ENCODE measurements around the gene DHX9.

DHX9 gene

DNA sequence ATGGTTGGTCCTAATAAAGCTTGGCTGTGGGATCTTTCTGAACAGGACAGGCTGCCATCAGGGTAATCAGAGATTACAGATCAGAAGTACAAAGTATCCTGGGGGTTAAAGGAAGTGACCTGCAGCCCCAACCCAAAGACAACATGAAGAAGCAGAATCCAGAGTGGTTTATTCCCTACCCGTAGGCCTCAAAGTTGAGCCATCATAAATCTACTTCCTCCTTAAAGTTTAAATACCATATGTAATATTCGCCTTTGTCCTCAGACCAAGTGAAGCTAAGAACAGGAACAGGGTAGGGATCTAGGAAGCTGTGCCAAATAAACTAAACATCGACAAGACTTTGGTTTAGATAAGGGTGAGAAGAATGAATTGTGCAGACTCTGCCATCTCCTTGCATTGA lies 15.9 kb upstream of the DHX9 start:
- Mint-ChIP-seq H3K27ac (no peak overlapping the region), H3K36me3 (ENCODE audit: low read depth) (peaks cover 11% of the 10 kb centered on the region), H3K4me1 (peaks cover 7% of the 10 kb centered on the region)

DNA sequence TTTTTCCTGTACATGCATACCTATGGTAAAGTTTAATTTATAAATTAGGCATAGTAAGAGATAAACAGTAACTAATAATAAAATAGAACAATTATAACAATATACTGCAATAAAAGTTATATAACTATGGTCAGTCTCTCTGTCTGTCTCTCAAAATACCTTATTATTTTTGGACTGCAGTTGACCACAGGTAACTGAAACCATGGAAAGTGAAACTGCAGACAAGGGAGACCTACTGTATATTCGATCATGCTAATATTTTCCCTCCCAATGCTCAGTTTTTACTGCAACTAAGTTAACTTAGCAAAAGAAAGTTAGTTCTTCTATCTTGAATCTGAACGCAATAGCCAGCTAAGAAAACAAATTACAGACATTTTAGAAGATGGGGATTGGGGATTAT lies 12.3 kb upstream of the DHX9 start:
- no peak for ATAC-seq

More for the DNA sequence above, 15.9 kb upstream of the DHX9 start:
- ATAC-seq = no peak
- H3K4me3 Mint-ChIP-seq = no peak overlapping the region
- DNase-seq = no peak
- H3K27me3 Mint-ChIP-seq = no peaks in the 10 kb centered on the region
- H3K9me3 Mint-ChIP-seq = no peaks in the 10 kb centered on the region

DNA sequence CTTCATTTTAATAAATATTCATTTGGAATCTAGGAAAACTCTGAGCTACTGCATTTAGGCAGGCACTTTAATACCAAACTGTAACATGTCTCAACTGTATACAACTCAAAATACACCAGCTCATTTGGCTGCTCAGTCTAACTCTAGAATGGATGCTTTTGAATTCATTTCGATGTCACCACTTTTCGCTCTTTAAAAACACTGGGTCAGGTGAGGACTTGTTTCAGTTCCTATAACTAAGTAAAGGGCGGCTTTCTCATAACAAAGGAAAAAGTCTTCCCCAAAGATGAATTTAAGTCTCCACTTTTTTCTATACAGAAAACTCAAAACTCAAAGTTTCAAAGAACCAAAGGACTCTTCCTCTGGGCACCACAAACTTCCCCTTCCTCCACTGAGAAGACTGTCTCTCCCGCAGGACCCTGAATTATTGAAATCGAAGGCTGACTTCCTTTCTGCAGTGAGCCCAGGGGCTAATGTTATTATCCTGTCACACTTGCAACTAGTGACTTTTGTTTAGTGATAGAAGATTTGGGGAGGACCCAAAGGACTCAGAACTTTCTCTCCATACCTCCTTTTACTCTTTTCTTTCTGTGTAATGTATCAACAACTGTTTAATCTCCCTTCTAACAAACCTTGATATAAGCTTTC lies 9.7 kb upstream of the DHX9 start:
- no peak overlapping the region for H3K27ac Mint-ChIP-seq
- ATAC-seq (no peak), DNase-seq (no peak)
- H3K27me3 Mint-ChIP-seq = no peaks in the 10 kb centered on the region
- H3K4me1 Mint-ChIP-seq = no peaks in the 10 kb centered on the region
- no peaks in the 10 kb centered on the region for H3K9me3 Mint-ChIP-seq
- H3K36me3 Mint-ChIP-seq (ENCODE audit: low read depth) = peaks cover 2% of the 10 kb centered on the region
- H3K4me3 Mint-ChIP-seq = no peak overlapping the region

More for the DNA sequence above, 12.3 kb upstream of the DHX9 start:
- H3K27ac Mint-ChIP-seq = no peak overlapping the region
- H3K36me3 Mint-ChIP-seq (ENCODE audit: low read depth) = peaks cover 5% of the 10 kb centered on the region
- DNase-seq = no peak
- H3K9me3 Mint-ChIP-seq = no peaks in the 10 kb centered on the region
- H3K4me3 Mint-ChIP-seq = no peak overlapping the region
- H3K27me3 Mint-ChIP-seq = no peaks in the 10 kb centered on the region
- no peaks in the 10 kb centered on the region for H3K4me1 Mint-ChIP-seq

DNA sequence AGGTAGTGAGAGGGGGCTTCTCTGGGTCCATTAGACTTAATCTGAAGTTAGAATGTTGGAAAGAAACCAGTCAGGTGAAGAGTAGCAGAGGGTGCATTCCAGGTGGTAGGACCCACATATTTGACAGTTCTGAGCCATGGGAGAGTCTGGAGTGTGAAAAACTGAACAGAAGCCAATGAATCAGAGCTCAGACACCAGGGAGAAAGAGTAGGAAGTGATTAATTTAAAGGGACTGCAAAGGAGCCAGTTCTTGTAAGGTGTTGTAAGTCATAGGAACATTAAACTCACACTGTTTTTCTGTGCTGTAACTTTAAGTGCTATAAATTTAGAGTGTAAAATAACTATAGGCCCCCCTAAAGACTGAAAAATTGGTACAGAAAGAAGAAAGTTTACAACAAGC lies 5.9 kb upstream of the DHX9 start:
- DNase-seq (no peak), ATAC-seq (no peak)
- Mint-ChIP-seq H3K4me3 (no peak overlapping the region), H3K4me1 (no peaks in the 10 kb centered on the region), H3K27ac (no peak overlapping the region), H3K9me3 (no peaks in the 10 kb centered on the region), H3K27me3 (no peaks in the 10 kb centered on the region), H3K36me3 (ENCODE audit: low read depth) (peaks cover 2% of the 10 kb centered on the region)

DNA sequence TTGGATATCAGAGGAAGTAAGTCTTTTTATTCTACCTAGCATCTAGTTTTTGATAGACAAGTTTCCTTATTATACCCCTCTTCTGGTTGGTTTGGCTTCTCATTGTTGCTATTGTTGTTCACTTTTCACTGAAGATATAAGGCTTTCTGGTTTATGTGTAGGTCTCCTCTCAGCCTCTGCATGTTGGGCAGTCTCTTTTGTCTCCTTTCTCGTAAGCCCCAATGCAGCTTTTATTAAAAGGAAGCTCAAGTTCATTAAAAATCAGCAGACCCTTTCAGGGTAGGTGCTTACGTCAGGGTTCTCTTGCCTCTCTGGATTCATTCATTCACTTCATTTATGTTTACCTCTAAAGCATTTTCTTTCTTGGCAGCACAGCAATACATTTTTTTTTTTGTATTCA lies 4.8 kb upstream of the DHX9 start:
- Mint-ChIP-seq H3K4me3 (no peak overlapping the region), H3K27ac (no peak overlapping the region), H3K27me3 (peaks cover 2% of the 10 kb centered on the region), H3K9me3 (no peaks in the 10 kb centered on the region), H3K4me1 (peaks cover 7% of the 10 kb centered on the region), H3K36me3 (ENCODE audit: low read depth) (peaks cover 4% of the 10 kb centered on the region)
- no peak for ATAC-seq
- DNase-seq = no peak

DNA sequence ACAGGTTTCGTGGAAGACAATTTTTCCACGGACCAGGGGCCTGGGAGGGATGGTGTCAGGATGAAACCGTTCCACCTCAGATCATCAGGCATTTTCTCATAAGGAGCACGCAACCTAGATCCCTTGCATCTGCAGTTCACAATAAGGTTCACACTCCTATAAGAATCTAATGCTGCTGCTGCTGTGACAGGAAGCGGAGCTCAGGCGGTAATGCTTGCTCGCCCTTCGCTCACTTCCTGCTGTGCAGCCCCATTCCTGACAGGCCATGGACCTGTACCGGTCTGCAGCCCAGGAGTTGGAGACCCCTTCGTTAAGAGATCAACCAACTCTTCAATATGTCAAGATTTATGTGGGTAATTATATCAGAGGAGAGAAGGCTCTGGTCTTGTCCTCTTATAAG lies 3.3 kb upstream of the DHX9 start:
- Mint-ChIP-seq H3K4me3 (no peak overlapping the region), H3K4me1 (peaks cover 15% of the 10 kb centered on the region), H3K27me3 (peaks cover 2% of the 10 kb centered on the region), H3K27ac (no peak overlapping the region), H3K9me3 (no peaks in the 10 kb centered on the region), H3K36me3 (ENCODE audit: low read depth) (peaks cover 15% of the 10 kb centered on the region)
- no peak for DNase-seq
- no peak for ATAC-seq

DNA sequence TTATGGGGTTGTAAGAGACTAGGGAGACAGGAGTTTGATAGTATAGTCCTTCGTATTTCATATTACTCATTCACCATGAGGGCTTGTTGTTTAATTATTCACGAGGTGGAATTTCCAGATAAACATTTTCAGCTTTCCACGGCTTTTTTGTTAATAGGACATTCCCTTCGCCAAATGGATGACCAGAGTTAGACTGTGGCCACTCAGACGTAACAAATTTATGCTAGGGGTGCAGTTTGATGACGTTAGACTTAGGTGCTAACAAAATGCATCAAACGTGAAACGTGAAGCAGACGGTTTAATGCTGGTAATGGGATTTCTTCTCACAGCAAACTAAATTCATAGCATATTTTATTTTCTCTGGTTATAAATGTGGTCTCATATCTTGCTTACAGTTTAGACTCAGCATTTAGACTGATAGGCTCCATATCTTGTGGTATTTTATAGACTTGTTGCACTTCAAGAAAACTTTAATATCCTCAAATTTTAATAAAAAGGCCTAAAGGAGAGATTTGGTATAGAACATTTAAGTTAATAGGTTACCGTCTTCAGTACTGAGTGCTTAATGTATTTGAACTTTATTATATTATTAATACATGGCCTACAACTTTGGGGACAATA lies 2.3 kb downstream of the DHX9 start:
- peak overlapping the region; percentile 100 for H3K27ac Mint-ChIP-seq
- H3K36me3 Mint-ChIP-seq (ENCODE audit: low read depth) = peaks cover 63% of the 10 kb centered on the region
- peaks cover 2% of the 10 kb centered on the region for H3K27me3 Mint-ChIP-seq
- no peaks in the 10 kb centered on the region for H3K9me3 Mint-ChIP-seq
- H3K4me3 Mint-ChIP-seq = peak overlapping the region; percentile 100
- no peak for ATAC-seq
- DNase-seq = no peak
- peaks cover 70% of the 10 kb centered on the region for H3K4me1 Mint-ChIP-seq

DNA sequence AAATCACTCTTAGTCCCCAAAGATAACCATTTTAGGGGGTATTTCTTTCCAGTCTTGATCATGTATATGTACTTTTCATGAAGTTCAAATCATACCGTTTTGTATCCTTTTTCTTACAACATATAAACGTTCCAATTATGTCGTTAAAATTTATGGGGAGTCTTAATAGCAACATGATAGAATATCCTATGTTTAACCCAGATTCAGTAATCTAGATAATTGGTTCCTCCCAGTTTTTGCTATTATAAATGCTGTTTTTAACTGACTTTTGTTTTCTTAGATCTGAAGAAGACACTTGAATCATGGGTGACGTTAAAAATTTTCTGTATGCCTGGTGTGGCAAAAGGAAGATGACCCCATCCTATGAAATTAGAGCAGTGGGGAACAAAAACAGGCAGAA lies 3.1 kb downstream of the DHX9 start:
- ATAC-seq = no peak
- H3K4me3 Mint-ChIP-seq = peak overlapping the region; percentile 100
- H3K27ac Mint-ChIP-seq = peak overlapping the region; percentile 100
- peaks cover 78% of the 10 kb centered on the region for H3K4me1 Mint-ChIP-seq
- peaks cover 71% of the 10 kb centered on the region for H3K36me3 Mint-ChIP-seq (ENCODE audit: low read depth)
- no peaks in the 10 kb centered on the region for H3K9me3 Mint-ChIP-seq
- no peak for DNase-seq
- peaks cover 2% of the 10 kb centered on the region for H3K27me3 Mint-ChIP-seq

DNA sequence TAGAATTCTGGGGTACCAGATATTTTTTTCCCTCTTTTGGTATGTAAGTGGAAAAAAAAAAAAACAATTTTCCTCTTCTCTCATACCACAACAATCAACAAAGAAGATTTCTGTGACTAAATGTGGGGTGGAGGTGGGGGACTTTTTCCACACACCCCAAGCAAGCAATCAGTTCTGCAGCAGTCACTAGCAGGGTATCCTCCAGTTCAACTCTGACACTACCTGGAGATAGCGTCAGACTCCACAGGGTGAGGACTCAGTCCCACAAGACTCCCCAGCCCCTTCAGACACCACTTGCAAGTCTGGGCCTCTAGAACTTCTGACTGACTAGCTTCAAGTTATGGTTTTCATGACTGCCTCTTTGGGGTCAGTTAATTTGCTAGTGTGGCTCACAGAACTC lies 6.2 kb downstream of the DHX9 start:
- peak overlapping the region; percentile 86 for H3K27ac Mint-ChIP-seq

DNA sequence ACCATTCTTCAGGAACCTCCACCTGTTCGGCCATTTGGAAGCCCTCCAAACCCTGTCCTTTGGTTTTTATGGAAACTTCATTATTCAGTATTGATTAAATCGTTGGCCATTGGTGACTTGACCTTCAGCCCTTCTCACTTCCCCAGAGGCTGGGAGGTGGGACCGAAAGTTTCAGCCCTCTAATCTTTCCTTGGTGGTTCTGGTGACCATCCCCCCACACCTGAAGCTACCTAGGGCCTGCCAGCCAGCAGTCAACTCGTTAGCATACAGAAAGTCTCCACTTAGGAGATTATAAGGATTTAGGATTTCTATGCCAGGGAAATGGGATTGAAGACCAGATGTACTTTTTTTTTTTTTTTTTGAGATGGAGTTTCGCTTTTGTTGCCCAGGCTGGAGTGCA lies 6.7 kb downstream of the DHX9 start:
- ATAC-seq (no peak), DNase-seq (no peak)
- Mint-ChIP-seq H3K36me3 (ENCODE audit: low read depth) (peaks cover 83% of the 10 kb centered on the region), H3K9me3 (no peaks in the 10 kb centered on the region), H3K27me3 (no peaks in the 10 kb centered on the region), H3K27ac (no peak overlapping the region), H3K4me1 (peaks cover 93% of the 10 kb centered on the region), H3K4me3 (no peak overlapping the region)

More for the DNA sequence above, 6.2 kb downstream of the DHX9 start:
- ATAC-seq (peak; percentile 87), DNase-seq (peak; percentile 9)
- peak overlapping the region; percentile 45 for H3K4me3 Mint-ChIP-seq
- H3K4me1 Mint-ChIP-seq = peaks cover 96% of the 10 kb centered on the region
- no peaks in the 10 kb centered on the region for H3K9me3 Mint-ChIP-seq
- peaks cover 85% of the 10 kb centered on the region for H3K36me3 Mint-ChIP-seq (ENCODE audit: low read depth)
- H3K27me3 Mint-ChIP-seq = no peaks in the 10 kb centered on the region

DNA sequence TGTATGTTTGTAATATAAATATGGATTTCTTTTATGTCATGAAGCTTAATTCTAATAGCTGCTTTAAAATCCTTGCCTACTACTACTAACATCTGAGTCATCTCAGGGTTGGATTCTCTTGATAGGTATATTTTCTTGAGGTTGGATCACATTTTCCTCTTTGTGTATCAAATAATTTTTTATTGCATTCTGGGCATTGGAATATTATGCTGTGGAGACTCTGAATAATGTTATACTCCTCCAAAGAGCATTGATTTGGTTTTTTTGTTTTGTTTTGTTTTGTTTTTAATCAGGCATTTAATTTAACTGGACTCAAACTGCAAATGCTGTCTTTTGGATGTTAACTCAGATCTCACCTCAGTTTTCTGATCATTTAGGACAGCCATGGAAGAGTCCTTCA lies 8.0 kb downstream of the DHX9 start:
- Mint-ChIP-seq H3K27ac (peak overlapping the region; percentile 67), H3K4me3 (no peak overlapping the region), H3K36me3 (ENCODE audit: low read depth) (peaks cover 82% of the 10 kb centered on the region), H3K4me1 (peaks cover 84% of the 10 kb centered on the region), H3K27me3 (no peaks in the 10 kb centered on the region), H3K9me3 (no peaks in the 10 kb centered on the region)
- no peak for ATAC-seq
- no peak for DNase-seq

DNA sequence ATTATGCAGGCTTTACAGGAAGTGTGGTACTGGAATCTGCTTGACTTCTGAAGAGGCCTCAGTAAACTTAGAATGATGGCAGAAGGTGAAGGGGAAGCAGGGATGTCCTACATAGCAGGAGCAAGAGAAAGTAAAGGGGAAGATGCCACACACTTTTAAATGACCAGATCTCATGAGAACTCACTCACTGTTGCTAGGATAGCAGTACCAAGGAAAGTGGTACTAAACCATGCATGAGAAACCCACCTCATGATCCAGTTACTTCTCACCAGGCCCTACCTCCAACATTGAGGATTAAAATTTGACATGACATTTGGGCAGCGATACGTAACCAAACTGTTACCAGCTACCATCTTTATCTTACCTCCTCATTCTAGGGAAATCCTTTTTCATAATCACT lies 9.6 kb downstream of the DHX9 start:
- Mint-ChIP-seq H3K27ac (peak overlapping the region; percentile 5), H3K9me3 (no peaks in the 10 kb centered on the region), H3K4me3 (no peak overlapping the region), H3K36me3 (ENCODE audit: low read depth) (peaks cover 81% of the 10 kb centered on the region), H3K27me3 (no peaks in the 10 kb centered on the region), H3K4me1 (peaks cover 69% of the 10 kb centered on the region)
- no peak for DNase-seq
- ATAC-seq = no peak

DNA sequence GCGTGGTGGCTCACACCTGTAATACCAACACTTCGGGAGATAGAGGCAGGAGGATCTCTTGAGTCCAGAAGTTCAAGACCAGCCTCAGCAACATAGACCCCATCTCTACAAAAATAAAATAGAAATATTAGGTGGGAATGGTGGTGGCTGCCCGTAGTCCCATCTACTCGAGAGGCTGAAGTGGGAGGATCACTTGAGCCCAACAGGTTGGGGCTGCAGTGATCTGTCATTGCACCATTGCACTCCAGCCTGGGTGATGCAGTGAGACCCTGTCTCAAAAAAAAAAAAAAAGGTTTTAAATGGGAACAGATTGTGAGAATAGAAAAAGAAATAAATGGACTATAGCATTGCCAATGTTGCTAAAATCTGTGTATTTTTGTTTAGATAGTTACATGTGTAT lies 11.2 kb downstream of the DHX9 start:
- ATAC-seq (no peak), DNase-seq (no peak)
- H3K4me3 Mint-ChIP-seq = no peak overlapping the region
- peaks cover 81% of the 10 kb centered on the region for H3K36me3 Mint-ChIP-seq (ENCODE audit: low read depth)
- H3K27ac Mint-ChIP-seq = no peak overlapping the region
- H3K27me3 Mint-ChIP-seq = no peaks in the 10 kb centered on the region
- peaks cover 53% of the 10 kb centered on the region for H3K4me1 Mint-ChIP-seq
- H3K9me3 Mint-ChIP-seq = no peaks in the 10 kb centered on the region

DNA sequence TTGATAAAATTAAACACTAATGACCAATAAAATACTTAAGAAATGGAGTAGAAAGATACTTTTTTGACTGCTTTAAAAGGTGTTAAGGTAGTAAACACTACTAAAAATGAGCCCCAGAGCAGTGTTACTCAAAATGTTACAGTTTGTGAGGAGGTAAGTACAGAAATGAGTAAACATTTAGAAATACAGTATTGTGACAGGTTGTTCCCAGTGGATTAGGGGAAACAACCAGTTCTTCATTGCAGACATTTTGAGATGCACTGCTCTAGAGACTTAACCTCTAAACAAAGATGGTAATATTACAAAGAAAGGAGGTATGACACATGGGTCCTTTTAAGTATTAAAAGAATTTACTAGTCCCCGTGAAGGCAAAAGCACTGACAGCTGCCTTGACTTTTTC lies 12.7 kb downstream of the DHX9 start:
- peaks cover 82% of the 10 kb centered on the region for H3K36me3 Mint-ChIP-seq (ENCODE audit: low read depth)

DNA sequence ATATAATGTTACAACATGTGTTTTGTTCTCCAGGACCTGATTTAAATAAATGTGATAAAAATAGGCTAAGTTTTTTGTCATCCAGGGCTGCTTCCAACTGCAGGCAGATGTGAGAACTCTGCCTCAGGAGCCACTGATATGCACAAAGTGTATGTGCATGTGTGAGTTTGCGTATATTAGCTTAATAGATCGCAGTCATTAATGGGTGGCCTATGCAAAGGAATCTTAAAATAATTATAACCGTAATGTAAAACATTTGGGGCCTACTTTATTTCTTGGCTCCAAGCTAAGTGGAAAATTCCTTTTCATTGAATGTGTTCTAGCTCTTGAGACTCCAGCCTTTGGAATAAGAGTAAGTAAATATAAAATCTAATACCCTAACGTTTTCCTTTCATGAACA lies 16.8 kb downstream of the DHX9 start:
- Mint-ChIP-seq H3K4me1 (peaks cover 17% of the 10 kb centered on the region), H3K36me3 (ENCODE audit: low read depth) (peaks cover 82% of the 10 kb centered on the region), H3K4me3 (no peak overlapping the region), H3K27ac (no peak overlapping the region), H3K9me3 (no peaks in the 10 kb centered on the region), H3K27me3 (no peaks in the 10 kb centered on the region)
- ATAC-seq (no peak), DNase-seq (no peak)

More for the DNA sequence above, 12.7 kb downstream of the DHX9 start:
- H3K9me3 Mint-ChIP-seq = no peaks in the 10 kb centered on the region
- ATAC-seq (no peak), DNase-seq (no peak)
- H3K27me3 Mint-ChIP-seq = no peaks in the 10 kb centered on the region
- H3K4me3 Mint-ChIP-seq = no peak overlapping the region
- peaks cover 39% of the 10 kb centered on the region for H3K4me1 Mint-ChIP-seq
- no peak overlapping the region for H3K27ac Mint-ChIP-seq

All from activated naive CD8-positive, alpha-beta T cell treated with anti-CD3 and anti-CD28 coated beads, Interleukin-2, amount 50 U/mL, for 24 hours (primary cell).